Measurements from ENCODE around the gene BRME1. TPM values are rescaled to one million over a fixed set of nuclear protein-coding genes. Genes with fewer than 3 reads are reported as not detected.
A peak's percentile ranks its signal among the peaks of the same experiment; 100 is the strongest.

The BRME1 gene
- total RNA-seq, 2 donors from 2014 or later, result 0.62 to 1.1 TPM

DNA sequence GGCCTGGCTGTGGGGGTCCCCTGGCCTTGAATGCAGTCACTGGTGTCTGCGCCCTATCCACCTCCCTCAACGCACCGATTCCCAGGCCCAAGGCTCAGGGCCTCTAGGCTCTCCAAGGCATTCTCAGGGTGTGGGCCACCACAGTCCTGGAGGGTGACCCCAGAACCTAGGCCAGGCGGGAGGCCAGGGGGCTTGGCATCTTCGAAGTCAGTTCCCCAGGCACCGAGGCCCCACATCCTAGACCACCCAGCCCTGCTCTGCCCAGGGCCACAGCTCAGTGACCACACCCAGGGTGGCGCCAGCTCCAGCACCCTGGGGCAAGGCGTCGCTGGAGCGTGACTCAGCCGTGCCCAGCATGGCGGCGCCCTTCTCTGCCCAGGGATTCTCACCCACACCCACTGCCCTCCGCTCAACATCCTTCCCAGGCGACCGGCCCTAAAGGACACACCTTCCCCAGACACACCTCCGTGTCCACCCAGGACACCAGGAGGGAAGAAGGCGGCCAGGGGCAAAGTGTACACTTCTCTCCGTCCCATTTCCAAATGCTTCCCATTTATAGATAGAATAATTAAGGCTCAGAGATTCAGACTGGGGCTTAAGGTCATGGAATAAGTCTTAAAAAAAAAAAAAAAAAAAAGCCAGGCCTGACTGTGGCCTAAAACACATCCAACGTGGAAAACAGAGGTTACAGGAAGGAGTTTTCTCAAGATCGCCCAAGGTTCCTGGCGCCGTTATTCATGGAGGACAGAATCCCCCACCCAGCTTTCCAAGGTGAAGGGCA is 65.4 kb downstream of the BRME1 start:
- DNase-seq, result peak; percentile 77
- peak in 1 of 2 donors; percentile 24 for ATAC-seq
- intact Hi-C loops (cut with DNase I), result loop anchor here in 1 of 2 donors (10.0 kb wide), 1 partner anchor 686 kb away; the partner anchor contains the start of genes IER2 and STX10

DNA sequence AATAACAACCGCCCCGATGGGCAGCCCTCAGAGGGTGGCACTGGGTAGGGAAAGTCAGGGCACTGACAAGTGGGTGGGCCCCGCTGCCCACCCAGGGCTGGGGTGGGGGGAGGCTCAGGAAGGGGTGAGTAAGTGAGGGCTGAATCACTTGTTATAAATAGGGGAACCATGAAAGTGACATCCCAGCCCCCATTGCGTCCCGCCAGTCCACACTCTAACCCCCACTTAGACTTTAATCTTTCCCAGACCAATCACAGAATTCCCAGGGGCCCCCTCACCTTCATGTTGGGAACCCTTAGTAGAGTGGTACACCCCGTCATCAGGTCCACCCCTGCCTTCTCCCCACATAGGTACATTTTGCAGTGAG is 66.0 kb downstream of the BRME1 start:
- DNase-seq (no peak), ATAC-seq (peak; percentile 6 to 11)
- intact Hi-C loops (cut with DNase I), result loop anchor here in 1 of 2 donors (10.0 kb wide), 1 partner anchor 685 kb away; the partner anchor contains the start of genes IER2 and STX10

DNA sequence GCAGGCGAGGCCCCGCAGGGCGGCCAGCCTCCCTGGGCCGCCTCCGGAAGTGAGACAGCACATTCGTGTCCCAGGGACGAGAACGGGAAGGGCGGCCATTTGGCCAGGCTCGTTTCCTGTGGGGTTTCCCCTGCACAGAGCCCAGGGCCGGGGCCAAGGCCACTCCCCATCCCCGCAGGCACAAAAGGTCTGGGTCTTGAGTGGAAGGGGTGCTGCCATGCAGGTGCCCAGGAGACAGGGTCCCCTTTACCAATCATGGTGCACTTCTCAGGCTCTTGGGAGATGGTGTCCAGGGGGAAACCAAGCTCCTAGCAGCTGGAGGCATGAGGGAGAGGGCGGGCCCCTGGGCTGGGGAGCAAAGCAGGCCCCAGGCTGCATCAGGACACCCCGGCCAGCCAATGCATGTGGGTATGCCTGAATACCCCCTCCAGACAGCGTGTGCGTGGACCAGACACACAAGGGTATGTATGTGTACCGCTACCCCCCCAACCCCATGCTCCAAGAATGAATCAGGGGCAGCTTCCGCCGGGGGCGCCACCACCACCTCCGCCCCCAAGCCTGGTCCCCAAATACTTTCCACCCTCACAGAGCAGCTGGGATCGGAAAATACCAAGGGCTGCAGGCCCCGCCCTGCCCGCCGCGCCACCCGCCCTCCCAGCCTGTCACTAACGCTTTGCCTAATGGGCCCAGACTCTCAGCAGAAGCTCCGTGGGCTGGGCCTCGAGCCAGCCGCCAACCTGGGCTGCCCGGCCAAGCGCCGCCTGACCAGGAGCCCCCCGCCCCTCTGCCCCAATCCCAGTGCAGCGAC is 66.6 kb downstream of the BRME1 start:
- intact Hi-C loops (cut with DNase I), result no loop called here
- ATAC-seq (peak; percentile 55 to 66), DNase-seq (peak; percentile 95)

GRCh38 chr19:13838435-13839129 is 67.3 kb downstream of the BRME1 start:
- no peak for DNase-seq
- intact Hi-C loops (cut with DNase I), result no loop called here
- no peak for ATAC-seq

DNA sequence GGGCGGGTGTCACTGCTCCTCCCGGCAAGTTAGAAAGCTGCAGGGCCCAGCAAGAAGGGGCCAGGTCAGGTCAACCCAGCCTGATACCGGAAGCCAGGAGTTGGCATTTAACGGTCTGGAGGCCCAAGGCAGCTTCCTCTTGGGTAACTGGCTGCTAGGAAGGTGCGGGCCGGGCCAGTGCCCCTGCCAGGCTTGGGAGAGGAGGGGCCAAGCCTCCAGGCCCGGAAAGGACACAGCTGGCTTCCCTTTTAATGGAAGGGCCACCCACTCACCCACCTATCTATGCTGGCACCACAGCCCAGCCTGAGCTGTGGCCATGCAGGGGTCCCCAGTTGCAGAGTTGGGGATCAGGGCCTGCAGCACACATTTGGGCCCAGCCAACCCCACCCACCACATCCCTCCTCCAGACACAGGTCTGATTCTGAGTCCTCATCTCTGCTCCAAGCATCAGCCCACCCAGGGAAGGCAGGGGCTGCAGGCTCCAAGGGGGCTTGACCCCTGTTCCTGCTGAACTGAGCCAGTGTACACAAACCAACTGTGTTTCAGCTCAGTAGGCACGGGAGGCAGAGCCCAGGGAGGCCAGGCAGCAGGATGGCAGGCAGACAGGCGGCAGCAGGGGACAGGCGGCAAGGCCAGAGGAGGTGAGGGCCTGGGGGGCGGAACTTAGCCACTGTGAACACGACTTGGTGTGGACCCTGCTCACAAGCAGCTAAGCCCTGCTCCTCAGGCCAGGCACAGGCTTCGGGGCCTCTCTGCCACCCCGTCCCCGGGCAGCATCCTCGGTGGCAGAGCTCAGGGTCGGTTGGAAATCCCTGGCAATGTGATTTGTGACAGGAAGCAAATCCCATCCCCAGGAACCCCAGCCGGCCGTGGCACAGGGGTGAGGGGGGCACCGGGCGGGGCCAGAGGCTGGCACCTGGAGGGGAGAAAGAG is 69.9 kb downstream of the BRME1 start:
- ATAC-seq (no peak), DNase-seq (peak; percentile 47)
- intact Hi-C loops (cut with DNase I), result no loop called here

DNA sequence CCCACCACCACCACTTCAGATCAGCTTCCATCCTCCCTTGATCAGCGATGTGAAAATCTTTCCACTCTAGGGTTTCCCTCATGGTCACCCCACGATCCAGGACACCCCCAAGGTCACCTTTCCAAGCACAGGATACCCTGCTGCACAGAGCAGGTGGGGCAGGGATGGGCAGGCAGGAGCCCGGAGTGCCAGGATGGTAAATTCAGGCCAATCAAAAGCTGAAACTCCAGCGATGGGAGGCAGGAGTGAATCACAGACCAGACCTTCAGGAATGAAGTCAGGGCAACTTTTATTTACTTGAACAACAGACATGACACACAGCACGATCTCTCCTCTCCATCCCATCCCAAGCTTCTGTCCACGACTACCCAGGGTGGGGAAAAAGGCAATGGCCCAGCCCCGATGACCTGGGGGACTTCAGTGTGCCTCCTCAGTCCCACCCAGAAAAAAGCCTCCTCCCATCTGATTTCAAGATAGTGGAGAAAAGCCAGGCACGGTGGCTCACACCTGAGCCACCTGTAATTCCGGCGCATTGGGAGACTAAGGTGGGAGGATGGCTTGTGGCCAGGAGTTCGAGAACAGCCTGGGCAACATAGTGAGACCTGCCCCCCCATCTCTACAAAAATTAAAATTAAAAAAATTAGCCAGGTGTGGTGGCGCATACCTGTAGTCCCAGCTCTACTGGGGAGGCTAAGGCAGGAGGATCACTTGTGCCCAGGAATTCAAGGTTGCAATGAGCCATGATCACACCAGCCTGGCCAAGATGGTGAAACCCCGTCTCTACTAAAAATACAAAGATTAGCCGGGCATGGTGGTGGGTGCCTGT is 71.5 kb downstream of the BRME1 start:
- DNase-seq, result no peak
- no peak for ATAC-seq
- intact Hi-C loops (cut with DNase I), result loop anchor here in 1 of 2 donors (5.0 kb wide), 1 partner anchor 37 kb away; the partner anchor contains the start of gene ZSWIM4

DNA sequence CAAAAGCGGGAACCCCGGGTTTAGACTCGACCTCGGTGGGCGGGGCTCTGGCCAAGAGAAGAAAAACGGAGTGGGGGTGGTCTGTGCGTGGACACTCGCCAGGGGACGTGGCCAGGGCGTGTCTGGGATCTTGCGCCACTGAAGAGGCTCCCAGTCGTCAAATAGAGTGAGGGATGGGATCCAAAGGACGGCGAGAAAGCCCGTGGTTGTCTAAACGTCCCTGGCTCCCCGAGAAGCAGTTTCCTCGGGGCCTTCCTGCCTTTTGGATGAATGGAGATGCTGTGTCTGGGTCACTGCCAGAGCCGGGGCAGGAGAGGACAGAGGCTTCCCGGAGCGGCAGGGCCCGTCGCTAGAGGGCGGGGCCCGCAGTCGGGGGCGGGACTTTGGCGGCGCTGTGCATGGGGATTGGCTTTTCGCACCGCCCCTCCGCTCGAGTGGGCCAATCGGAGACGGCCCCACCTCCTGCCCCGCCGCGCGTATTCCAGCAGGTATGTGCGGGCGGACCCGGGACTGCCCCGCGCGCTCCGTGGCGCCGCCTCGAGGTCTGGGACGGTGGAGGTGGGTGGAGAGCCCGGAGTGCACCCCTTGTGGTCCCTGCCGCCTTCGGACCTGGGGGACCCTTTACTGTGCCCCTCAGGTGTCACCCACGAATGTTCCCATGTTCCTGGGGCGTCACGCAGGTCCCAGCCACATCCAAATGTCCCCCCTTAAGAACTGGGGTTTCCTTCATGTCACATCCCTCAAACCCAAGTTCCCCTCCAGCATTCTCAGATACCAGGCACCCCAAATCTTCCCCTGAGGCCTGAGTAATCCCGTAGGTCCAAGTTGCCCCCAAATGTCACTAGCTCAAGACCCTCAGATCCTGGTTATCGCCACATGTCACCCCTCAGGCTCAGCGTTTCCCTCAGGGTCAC is 72.3 kb downstream of the BRME1 start:
- intact Hi-C loops (cut with DNase I), result loop anchor here in 1 of 2 donors (5.0 kb wide), 1 partner anchor 36 kb away; the partner anchor contains the start of gene ZSWIM4
- DNase-seq (peak; percentile 97), ATAC-seq (peak; percentile 80 to 87)

Small RNAs within 50 kb of the gene (microRNA-seq; reads per million reads assigned to microRNA genes)
- gene MIR181C (580 to 833 reads per million in 2 donors), gene MIR181D (445 to 488 reads per million in 2 donors)

Other genes starting within 250 kb of the BRME1 start
- gene MRI1, start 141.6 kb downstream of the BRME1 start, total RNA-seq, result 10 to 100 TPM; 15.8 to 16.4 TPM
- gene C19orf53, start 131.7 kb downstream of the BRME1 start, total RNA-seq, result 10 to 100 TPM; 82.6 to 83.2 TPM
- 1 to 10 TPM; 3.4 to 7.3 TPM for gene ZSWIM4, start 110.7 kb downstream of the BRME1 start, total RNA-seq
- 1 to 10 TPM; 1.0 to 1.2 TPM for gene NANOS3, start 29.0 kb downstream of the BRME1 start, total RNA-seq
- 10 to 100 TPM; 19.4 to 20.5 TPM for gene CC2D1A, start 84 bp upstream of the BRME1 start, total RNA-seq
- gene PODNL1, start 32.3 kb upstream of the BRME1 start, total RNA-seq, result 1 to 10 TPM; 1.1 to 1.4 TPM
- gene DCAF15, start 46.4 kb upstream of the BRME1 start, total RNA-seq, result 10 to 100 TPM; 17.1 to 19.2 TPM
- 10 to 100 TPM; 11.0 to 12.3 TPM for gene RFX1, start 100.2 kb upstream of the BRME1 start, total RNA-seq
- gene RLN3, start 122.0 kb upstream of the BRME1 start, total RNA-seq, result not detected
- gene IL27RA, start 125.6 kb upstream of the BRME1 start, total RNA-seq, result 1 to 10 TPM; 4.7 to 6.2 TPM
- gene PALM3, start 156.0 kb upstream of the BRME1 start, total RNA-seq, result under 1 TPM; 0.50 to 0.88 TPM
- 1 to 10 TPM; 4.6 to 5.7 TPM for gene MISP3, start 166.7 kb upstream of the BRME1 start, total RNA-seq
- not detected for gene C19orf67, start 179.7 kb upstream of the BRME1 start, total RNA-seq
- gene SAMD1, start 184.6 kb upstream of the BRME1 start, total RNA-seq, result 10 to 100 TPM; 33.4 to 39.1 TPM
- gene PRKACA, start 211.6 kb upstream of the BRME1 start, total RNA-seq, result 100 to 1,000 TPM; 348 to 418 TPM
- gene ASF1B, start 230.5 kb upstream of the BRME1 start, total RNA-seq, result 1 to 10 TPM in 1 of 2 donors, under 1 TPM in 1; 0.92 to 3.0 TPM

Data from left cardiac atrium (tissue), 4 donors.